ENCODE data around the gene JAK2.

DNA sequence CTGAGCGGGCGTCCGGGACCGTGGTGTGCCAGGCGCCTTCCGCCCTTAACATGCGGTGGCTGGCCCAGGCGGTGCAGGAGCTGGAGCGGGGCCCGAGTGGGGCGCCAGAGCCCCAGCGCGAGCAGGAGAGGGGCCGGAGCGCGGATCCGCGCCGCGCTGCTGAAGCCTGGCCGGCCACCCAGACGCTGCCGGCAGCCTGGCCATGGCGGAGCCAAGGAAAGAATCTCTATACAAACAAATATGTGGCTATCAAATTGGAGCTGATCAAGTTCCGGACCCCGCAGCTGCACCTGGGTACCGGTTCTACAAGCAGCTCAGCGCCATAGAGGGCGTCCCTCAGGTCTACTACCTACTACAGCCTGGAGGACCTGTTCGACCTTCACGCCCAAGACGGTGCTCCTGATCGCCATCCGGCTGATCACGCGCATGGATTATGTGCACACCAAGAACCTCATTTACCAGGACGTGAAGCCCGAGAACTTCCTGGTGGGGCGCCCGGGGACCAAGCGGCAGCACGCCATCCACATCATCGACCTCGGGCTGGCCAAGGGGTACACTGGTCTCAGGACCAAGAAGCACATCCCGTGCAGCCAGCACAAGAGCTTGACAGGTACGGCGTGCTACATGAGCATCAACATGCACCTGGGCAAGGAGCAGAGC, 55.8 kb downstream of the JAK2 start:
- TF ChIP-seq ZNF24 (IDR thresholded peaks at IDR 0.05) (no peak), EZH2 (IDR thresholded peaks at IDR 0.05; ENCODE audit: borderline replicate concordance, control insufficient read depth, low read depth, low read length) (no peak), BHLHE40 (IDR thresholded peaks at IDR 0.05; ENCODE audit: borderline replicate concordance in 1 of 2, low read depth in 2 of 2, low read length in 1 of 2) (no peak), RAD21 (IDR thresholded peaks at IDR 0.05; ENCODE audit: insufficient read depth, low read depth, low read length) (no peak), NFYA (IDR thresholded peaks at IDR 0.05; ENCODE audit: borderline replicate concordance, low read depth, low read length) (no peak), JUND (IDR thresholded peaks at IDR 0.05; ENCODE audit: low read depth, low read length) (no peak), MYC (IDR thresholded peaks at IDR 0.05; ENCODE audit: insufficient read depth, insufficient read length, insufficient replicate concordance, low read length, severe bottlenecking) (no peak), POLR2A (IDR thresholded peaks at IDR 0.05; ENCODE audit: low read depth, low read length) (no peak), CREB1 (IDR thresholded peaks at IDR 0.05; ENCODE audit: low read depth) (no peak), POLR2AphosphoS5 (IDR thresholded peaks at IDR 0.05; ENCODE audit: low read length) (no peak), PAX8 (IDR thresholded peaks at IDR 0.05) (no peak)
- TF ChIP-seq, protein P1, sequence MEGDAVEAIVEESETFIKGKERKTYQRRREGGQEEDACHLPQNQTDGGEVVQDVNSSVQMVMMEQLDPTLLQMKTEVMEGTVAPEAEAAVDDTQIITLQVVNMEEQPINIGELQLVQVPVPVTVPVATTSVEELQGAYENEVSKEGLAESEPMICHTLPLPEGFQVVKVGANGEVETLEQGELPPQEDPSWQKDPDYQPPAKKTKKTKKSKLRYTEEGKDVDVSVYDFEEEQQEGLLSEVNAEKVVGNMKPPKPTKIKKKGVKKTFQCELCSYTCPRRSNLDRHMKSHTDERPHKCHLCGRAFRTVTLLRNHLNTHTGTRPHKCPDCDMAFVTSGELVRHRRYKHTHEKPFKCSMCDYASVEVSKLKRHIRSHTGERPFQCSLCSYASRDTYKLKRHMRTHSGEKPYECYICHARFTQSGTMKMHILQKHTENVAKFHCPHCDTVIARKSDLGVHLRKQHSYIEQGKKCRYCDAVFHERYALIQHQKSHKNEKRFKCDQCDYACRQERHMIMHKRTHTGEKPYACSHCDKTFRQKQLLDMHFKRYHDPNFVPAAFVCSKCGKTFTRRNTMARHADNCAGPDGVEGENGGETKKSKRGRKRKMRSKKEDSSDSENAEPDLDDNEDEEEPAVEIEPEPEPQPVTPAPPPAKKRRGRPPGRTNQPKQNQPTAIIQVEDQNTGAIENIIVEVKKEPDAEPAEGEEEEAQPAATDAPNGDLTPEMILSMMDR (IDR thresholded peaks at IDR 0.05 in 2 of 3, conservative IDR thresholded peaks at IDR 0.05 in 1 of 3; ENCODE audit: control insufficient read depth in 2 of 3, extremely low read depth in 1 of 3, insufficient read depth in 1 of 3, low read depth in 3 of 3, low read length in 3 of 3), result no peak
- TF ChIP-seq, protein P2, sequence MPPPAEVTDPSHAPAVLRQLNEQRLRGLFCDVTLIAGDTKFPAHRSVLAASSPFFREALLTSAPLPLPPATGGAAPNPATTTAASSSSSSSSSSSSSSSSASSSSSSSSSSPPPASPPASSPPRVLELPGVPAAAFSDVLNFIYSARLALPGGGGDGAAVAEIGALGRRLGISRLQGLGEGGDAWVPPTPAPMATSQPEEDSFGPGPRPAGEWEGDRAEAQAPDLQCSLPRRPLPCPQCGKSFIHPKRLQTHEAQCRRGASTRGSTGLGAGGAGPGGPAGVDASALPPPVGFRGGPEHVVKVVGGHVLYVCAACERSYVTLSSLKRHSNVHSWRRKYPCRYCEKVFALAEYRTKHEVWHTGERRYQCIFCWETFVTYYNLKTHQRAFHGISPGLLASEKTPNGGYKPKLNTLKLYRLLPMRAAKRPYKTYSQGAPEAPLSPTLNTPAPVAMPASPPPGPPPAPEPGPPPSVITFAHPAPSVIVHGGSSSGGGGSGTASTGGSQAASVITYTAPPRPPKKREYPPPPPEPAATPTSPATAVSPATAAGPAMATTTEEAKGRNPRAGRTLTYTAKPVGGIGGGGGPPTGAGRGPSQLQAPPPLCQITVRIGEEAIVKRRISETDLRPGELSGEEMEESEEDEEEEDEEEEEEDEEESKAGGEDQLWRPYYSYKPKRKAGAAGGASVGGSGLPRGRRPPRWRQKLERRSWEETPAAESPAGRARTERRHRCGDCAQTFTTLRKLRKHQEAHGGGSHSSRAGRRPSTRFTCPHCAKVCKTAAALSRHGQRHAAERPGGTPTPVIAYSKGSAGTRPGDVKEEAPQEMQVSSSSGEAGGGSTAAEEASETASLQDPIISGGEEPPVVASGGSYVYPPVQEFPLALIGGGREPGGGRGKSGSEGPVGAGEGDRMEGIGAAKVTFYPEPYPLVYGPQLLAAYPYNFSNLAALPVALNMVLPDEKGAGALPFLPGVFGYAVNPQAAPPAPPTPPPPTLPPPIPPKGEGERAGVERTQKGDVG (CRISPR knock-in tag; IDR thresholded peaks at IDR 0.05), result no peak
- TF ChIP-seq, protein P3, sequence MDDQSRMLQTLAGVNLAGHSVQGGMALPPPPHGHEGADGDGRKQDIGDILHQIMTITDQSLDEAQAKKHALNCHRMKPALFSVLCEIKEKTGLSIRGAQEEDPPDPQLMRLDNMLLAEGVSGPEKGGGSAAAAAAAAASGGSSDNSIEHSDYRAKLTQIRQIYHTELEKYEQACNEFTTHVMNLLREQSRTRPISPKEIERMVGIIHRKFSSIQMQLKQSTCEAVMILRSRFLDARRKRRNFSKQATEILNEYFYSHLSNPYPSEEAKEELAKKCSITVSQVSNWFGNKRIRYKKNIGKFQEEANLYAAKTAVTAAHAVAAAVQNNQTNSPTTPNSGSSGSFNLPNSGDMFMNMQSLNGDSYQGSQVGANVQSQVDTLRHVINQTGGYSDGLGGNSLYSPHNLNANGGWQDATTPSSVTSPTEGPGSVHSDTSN (IDR thresholded peaks at IDR 0.05; ENCODE audit: insufficient replicate concordance, low read depth, low read length), result no peak
